Endothelial cell of umbilical vein (primary cell): Measurements from ENCODE around the gene LPIN1. TPM values are rescaled to one million over a fixed set of nuclear protein-coding genes. Genes with fewer than 3 reads are reported as not detected.

Source experiments
- BruUV-seq: library from RNA; stranded (reverse); fragments of 400-500 nt; replicated peaks from 2 replicates; lab custom pipeline; 2021; lab: Mats Ljungman, UMichigan
- CTCF ChIA-PET: fragments of 300-600, 350-600 bp; sonication (Branson Sonifier 250); formaldehyde crosslinking; loops from one replicate; lab custom pipeline; 2021; ENCODE audit warnings: antibody characterized with exemption, inconsistent platforms; lab: Charles Lee
- POLR2A ChIA-PET: fragments of 300-600, 350-600 bp; sonication (Branson Sonifier 250); formaldehyde crosslinking; loops from one replicate; lab custom pipeline; 2021; ENCODE audit warnings: antibody characterized with exemption, inconsistent platforms; lab: Charles Lee
- DNase-seq: peaks from one replicate; pipeline ENCODE4 v3.0.0-alpha.2; 2011; ENCODE audit warnings: low read depth, low spot score
- FAIRE-seq: peaks from 2 replicates; lab custom pipeline; 2011; peaks lifted over from hg19 to GRCh38; lab: Jason Lieb, UNC
- H2AFZ ChIP-seq: 2 replicates; pipeline ENCODE4 v1.6.0; 2012; ENCODE audit warnings: low read depth, low read length, control low read depth, inconsistent platforms
- H3K27ac ChIP-seq: 2 replicates; pipeline ENCODE4 v1.5.1; 2011; ENCODE audit warnings: low read depth, mild to moderate bottlenecking, control low read depth, low read length, moderate library complexity; ENCODE audit not compliant: insufficient read depth
- H3K27me3 ChIP-seq, 2 experiments: 2 replicates each; pipeline versions ENCODE4 v1.6.0 to v1.6.1; 2011; ENCODE audit warnings: low read length in 2 of 2, mixed read lengths in 1 of 2; ENCODE audit not compliant: control insufficient read depth in 2 of 2, insufficient read depth in 2 of 2
- H3K36me3 ChIP-seq, 2 experiments: 2 replicates in 1 of 2; 3 replicates in 1 of 2; pipeline ENCODE4 v1.5.1; 2011; ENCODE audit warnings: low read length in 2 of 2, mild to moderate bottlenecking in 1 of 2, moderate library complexity in 1 of 2; ENCODE audit not compliant: control insufficient read depth in 2 of 2, insufficient read depth in 2 of 2; ENCODE audit errors: extremely low read depth in 1 of 2
- H3K4me1 ChIP-seq: 3 replicates; pipeline ENCODE4 v1.5.1; 2011; ENCODE audit warnings: mild to moderate bottlenecking, low read length; ENCODE audit not compliant: control insufficient read depth, insufficient read depth; ENCODE audit errors: extremely low read depth
- H3K4me2 ChIP-seq: 2 replicates; pipeline ENCODE4 v1.6.1; 2011; ENCODE audit warnings: low read length, control low read depth, mixed read lengths; ENCODE audit not compliant: insufficient read depth
- H3K4me3 ChIP-seq, 3 experiments: fragments of 200-600 bp in 1 of 3; sonication (generic), shearing (Covaris generic) in 1 of 3; replicated peaks in 1 of 3; 2 replicates each; pipeline ENCODE4 v1.5.1; 2011 to 2016; ENCODE audit warnings: control low read depth in 3 of 3, low read length in 3 of 3, mild to moderate bottlenecking in 2 of 3, inconsistent platforms in 1 of 3, low read depth in 1 of 3, moderate library complexity in 1 of 3; ENCODE audit not compliant: insufficient read depth in 1 of 3
- H3K79me2 ChIP-seq: 2 replicates; pipeline ENCODE4 v1.6.0; 2012; ENCODE audit warnings: low read length, inconsistent platforms; ENCODE audit not compliant: control insufficient read depth, insufficient read depth
- H3K9ac ChIP-seq: replicated peaks from 2 replicates; pipeline ENCODE3; 2011; ENCODE audit warnings: low read length, control low read depth; ENCODE audit not compliant: insufficient read depth; ENCODE audit errors: extremely low read depth
- H3K9me1 ChIP-seq: replicated peaks from 3 replicates; pipeline ENCODE4 v1.6.0; 2011; ENCODE audit warnings: mild to moderate bottlenecking, low read length; ENCODE audit not compliant: control insufficient read depth, insufficient read depth; ENCODE audit errors: extremely low read depth
- H3K9me3 ChIP-seq: replicated peaks from 2 replicates; pipeline ENCODE4 v1.5.1; 2012; ENCODE audit warnings: low read length, inconsistent platforms; ENCODE audit not compliant: control insufficient read depth, insufficient read depth
- H4K20me1 ChIP-seq: replicated peaks from 2 replicates; pipeline ENCODE3; 2011; ENCODE audit warnings: mild to moderate bottlenecking, low read length; ENCODE audit not compliant: control insufficient read depth, insufficient read depth; ENCODE audit errors: extremely low read depth
- CTCF ChIP-seq, 2 donors: IDR thresholded peaks; 1 replicate in 1 of 2; 2 replicates in 1 of 2; pipeline ENCODE4 v1.5.1; 2011; ENCODE audit warnings: low read length in 2 of 2, mild to moderate bottlenecking in 2 of 2, moderate library complexity in 2 of 2, control low read depth in 1 of 2, inconsistent platforms in 1 of 2, low read depth in 1 of 2; ENCODE audit not compliant: insufficient read depth in 1 of 2; ENCODE audit errors: extremely low read depth in 1 of 2
- EZH2 ChIP-seq: IDR thresholded peaks from 2 replicates; pipeline ENCODE4 v1.6.1; 2012; ENCODE audit warnings: borderline replicate concordance, low read depth, mild to moderate bottlenecking, moderate library complexity, low read length, inconsistent platforms; ENCODE audit not compliant: severe bottlenecking
- FOS ChIP-seq: IDR thresholded peaks from 2 replicates; pipeline ENCODE4 v1.6.1; 2011; ENCODE audit warnings: mild to moderate bottlenecking, low read length, moderate library complexity, borderline replicate concordance; ENCODE audit not compliant: insufficient read depth
- GATA2 ChIP-seq: IDR thresholded peaks from 2 replicates; pipeline ENCODE4 v1.7.0; 2011; ENCODE audit warnings: low read depth, mild to moderate bottlenecking, moderate library complexity, mixed read lengths, low read length; ENCODE audit not compliant: insufficient read length, insufficient read depth
- JUN ChIP-seq: IDR thresholded peaks from 2 replicates; pipeline ENCODE4 v1.6.1; 2011; ENCODE audit warnings: borderline replicate concordance, low read depth; ENCODE audit not compliant: insufficient read length, insufficient read depth
- MAX ChIP-seq: IDR thresholded peaks from 2 replicates; pipeline ENCODE4 v1.6.1; 2011; ENCODE audit not compliant: insufficient read depth, insufficient read length
- MYC ChIP-seq: IDR thresholded peaks from one replicate; pipeline ENCODE4 v1.6.1; 2011; ENCODE audit warnings: mild to moderate bottlenecking, low read depth, low read length
- POLR2A ChIP-seq: IDR thresholded peaks from 2 replicates; pipeline ENCODE4 v1.6.1; 2012; ENCODE audit warnings: low read depth, mild to moderate bottlenecking, control low read depth, low read length
- POLR2AphosphoS5 ChIP-seq: IDR thresholded peaks from 2 replicates; pipeline ENCODE4 v1.6.1; 2012; ENCODE audit warnings: low read depth, mild to moderate bottlenecking, control low read depth, low read length, moderate library complexity; ENCODE audit not compliant: insufficient read depth
- dilution Hi-C: fragments of 300-500 bp; cut with MboI; formaldehyde crosslinking; loops from one replicate; pipeline ENCODE4 v1.15.0; 2019; ENCODE audit warnings: low sequenced_read_pairs; ENCODE audit not compliant: extremely low pct_ligation_motif_present
- intact Hi-C: fragments of 100-400 bp; cut with micrococcal nuclease; formaldehyde crosslinking; loops from one replicate; pipeline ENCODE4 v1.10.0; 2022
- polyA plus RNA-seq, 4 experiments: library from polyadenylated mRNA; depleted of rRNA in 3 of 4; stranded (reverse) in 3 of 4; unstranded in 1 of 4; fragments of >200 nt; gene quantifications; 2 replicates each; pipeline versions ENCODE4 v1.2.1 to v1.2.3, GENCODE V29; 2011 to 2012; ENCODE audit warnings: missing spikeins in 1 of 4
- total RNA-seq: library from RNA; stranded (reverse); gene quantifications from 2 replicates; pipeline ENCODE4 v1.2.3, GENCODE V29; 2021

The LPIN1 gene
- total and polyA plus RNA-seq, 2 donors (not counting 3 experiments of a cell fraction or from before 2014, with no cell fraction given) = 26.6 to 80.4 TPM

- no peaks in the 10 kb centered on the region for H4K20me1 ChIP-seq
- TF ChIP-seq FOS (no peak), POLR2A (no peak), CTCF (IDR thresholded peaks at IDR 0.05; ENCODE audit: extremely low read depth in 1 of 2, insufficient read depth in 1 of 2, low read depth in 1 of 2, low read length in 2 of 2) (no peak), GATA2 (no peak), EZH2 (no peak), POLR2AphosphoS5 (no peak), MYC (no peak), JUN (no peak), MAX (no peak)
- no peaks in the 10 kb centered on the region for H3K27me3 ChIP-seq
- intact Hi-C loops (no loop called here), dilution Hi-C loops (no loop called here)
- peaks cover 6% of the 10 kb centered on the region for H3K79me2 ChIP-seq
- H3K4me2 ChIP-seq = no peak overlapping the region
- H3K9me3 ChIP-seq = no peaks in the 10 kb centered on the region
- H3K9ac ChIP-seq = no peak overlapping the region
- H3K36me3 ChIP-seq = peaks cover 17 to 33% of the 10 kb centered on the region in 2 experiments
- DNase-seq (no peak), FAIRE-seq (no peak)
- H3K27ac ChIP-seq = no peak overlapping the region
- POLR2A ChIA-PET = no interaction called here
- H3K9me1 ChIP-seq = no peaks in the 10 kb centered on the region
- BruUV-seq = no TSS peak
- H2AFZ ChIP-seq = no peak overlapping the region
- H3K4me3 ChIP-seq = no peak overlapping the region
- peaks cover 14% of the 10 kb centered on the region for H3K4me1 ChIP-seq
- CTCF ChIA-PET = interaction anchor here (1.0 to 9.6 kb wide), 6 partner anchors 29 to 93 kb away, joined by 3 to 188 read pairs (median 51); partner anchors contain the start of gene LPIN1
Measured at GRCh38 chr2:11781602-11782001, 35.2 kb downstream of the LPIN1 start.
